ENCODE results near the gene VRK1.

Gene VRK1

DNA sequence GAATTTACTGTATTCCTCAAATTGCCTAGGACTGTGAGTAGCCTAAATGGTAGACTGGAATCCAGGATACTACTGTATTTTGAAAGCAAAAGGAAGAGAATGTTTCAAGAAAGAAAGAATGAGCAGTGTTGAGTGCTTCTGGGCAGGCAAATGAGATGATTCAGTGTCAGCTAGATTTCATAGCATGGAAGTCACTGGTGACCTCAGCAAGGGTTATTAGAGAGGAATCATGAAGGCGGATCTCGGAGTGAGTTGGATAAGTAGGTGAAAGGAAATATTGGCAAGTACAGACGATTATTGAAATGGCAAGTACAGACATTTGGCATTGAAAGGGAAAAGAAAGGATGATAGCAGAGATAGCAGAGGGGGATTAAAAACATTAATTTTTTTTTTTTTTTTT, 27.1 kb downstream of the VRK1 start:
- TF ChIP-seq CREB1 (IDR thresholded peaks at IDR 0.05; ENCODE audit: low read depth) (no peak), CEBPB (IDR thresholded peaks at IDR 0.05) (no peak), EGR1 (IDR thresholded peaks at IDR 0.05) (no peak), FOXM1 (IDR thresholded peaks at IDR 0.05; ENCODE audit: borderline replicate concordance, low read depth) (no peak), EP300 (IDR thresholded peaks at IDR 0.05; ENCODE audit: borderline replicate concordance) (no peak), RAD21 (IDR thresholded peaks at IDR 0.05; ENCODE audit: low read depth) (no peak), YY1 (IDR thresholded peaks at IDR 0.05; ENCODE audit: low read depth) (no peak), TEAD4 (IDR thresholded peaks at IDR 0.05) (no peak), TAF1 (IDR thresholded peaks at IDR 0.05; ENCODE audit: low read depth) (no peak), TCF12 (IDR thresholded peaks at IDR 0.05; ENCODE audit: low read depth) (no peak), ZBTB7A (IDR thresholded peaks at IDR 0.05; ENCODE audit: low read depth) (no peak), REST (IDR thresholded peaks at IDR 0.05; ENCODE audit: low read depth) (no peak)
- TF ChIP-seq, protein P1, sequence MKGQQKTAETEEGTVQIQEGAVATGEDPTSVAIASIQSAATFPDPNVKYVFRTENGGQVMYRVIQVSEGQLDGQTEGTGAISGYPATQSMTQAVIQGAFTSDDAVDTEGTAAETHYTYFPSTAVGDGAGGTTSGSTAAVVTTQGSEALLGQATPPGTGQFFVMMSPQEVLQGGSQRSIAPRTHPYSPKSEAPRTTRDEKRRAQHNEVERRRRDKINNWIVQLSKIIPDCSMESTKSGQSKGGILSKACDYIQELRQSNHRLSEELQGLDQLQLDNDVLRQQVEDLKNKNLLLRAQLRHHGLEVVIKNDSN (IDR thresholded peaks at IDR 0.05) = no peak
- TF ChIP-seq, protein P2, sequence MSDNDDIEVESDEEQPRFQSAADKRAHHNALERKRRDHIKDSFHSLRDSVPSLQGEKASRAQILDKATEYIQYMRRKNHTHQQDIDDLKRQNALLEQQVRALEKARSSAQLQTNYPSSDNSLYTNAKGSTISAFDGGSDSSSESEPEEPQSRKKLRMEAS (IDR thresholded peaks at IDR 0.05) = no peak

DNA sequence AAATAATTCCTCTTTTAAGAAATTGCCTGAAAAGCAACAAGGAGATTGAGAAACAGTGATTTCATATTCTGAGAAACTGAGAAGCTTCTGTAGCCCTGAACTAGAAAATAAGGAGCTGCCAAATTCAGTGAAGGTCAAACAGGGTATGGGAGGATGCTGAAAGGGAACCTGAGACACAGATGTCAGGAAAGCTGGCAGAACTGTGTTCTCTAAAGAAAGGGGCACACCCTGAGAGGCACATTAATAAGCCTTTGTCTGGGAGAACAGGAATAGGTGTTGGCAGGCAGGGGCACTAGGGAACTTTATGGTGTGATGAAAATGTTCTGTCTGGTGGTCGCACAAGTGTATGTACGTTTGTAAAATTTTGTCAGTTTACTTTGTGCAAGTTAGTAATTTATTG, 29.6 kb downstream of the VRK1 start:
- TF ChIP-seq CEBPB (IDR thresholded peaks at IDR 0.05) (no peak), TEAD4 (IDR thresholded peaks at IDR 0.05) (no peak), EGR1 (IDR thresholded peaks at IDR 0.05) (no peak), NFIC (IDR thresholded peaks at IDR 0.05) (no peak), FOXM1 (IDR thresholded peaks at IDR 0.05; ENCODE audit: borderline replicate concordance, low read depth) (no peak), TCF12 (IDR thresholded peaks at IDR 0.05; ENCODE audit: low read depth) (no peak), ZBTB7A (IDR thresholded peaks at IDR 0.05; ENCODE audit: low read depth) (no peak), REST (IDR thresholded peaks at IDR 0.05; ENCODE audit: low read depth) (no peak), CREB1 (IDR thresholded peaks at IDR 0.05; ENCODE audit: low read depth) (no peak)
- TF ChIP-seq, protein P2 (IDR thresholded peaks at IDR 0.05) = no peak

- TF ChIP-seq, protein P2 (IDR thresholded peaks at IDR 0.05) = no peak
- TF ChIP-seq ZBTB7A (IDR thresholded peaks at IDR 0.05; ENCODE audit: low read depth) = no peak
- TF ChIP-seq TAF1 (IDR thresholded peaks at IDR 0.05; ENCODE audit: low read depth) = no peak
- TF ChIP-seq REST (IDR thresholded peaks at IDR 0.05; ENCODE audit: low read depth) = no peak
- TF ChIP-seq NFIC (IDR thresholded peaks at IDR 0.05) = no peak
- TF ChIP-seq CREB1 (IDR thresholded peaks at IDR 0.05; ENCODE audit: low read depth) = no peak
- TF ChIP-seq TEAD4 (IDR thresholded peaks at IDR 0.05) = no peak
- no peak for TF ChIP-seq RAD21 (IDR thresholded peaks at IDR 0.05; ENCODE audit: low read depth)
- TF ChIP-seq EP300 (IDR thresholded peaks at IDR 0.05; ENCODE audit: borderline replicate concordance) = no peak
- TF ChIP-seq, protein P1 (IDR thresholded peaks at IDR 0.05) = no peak
- no peak for TF ChIP-seq YY1 (IDR thresholded peaks at IDR 0.05; ENCODE audit: low read depth)
- no peak for TF ChIP-seq FOXM1 (IDR thresholded peaks at IDR 0.05; ENCODE audit: borderline replicate concordance, low read depth)
- TF ChIP-seq TCF12 (IDR thresholded peaks at IDR 0.05; ENCODE audit: low read depth) = no peak
- TF ChIP-seq EGR1 (IDR thresholded peaks at IDR 0.05) = no peak
- TF ChIP-seq CEBPB (IDR thresholded peaks at IDR 0.05) = no peak
Measured at GRCh38 chr14:96827290-96827689, 30.1 kb downstream of the VRK1 start.

- TF ChIP-seq YY1 (IDR thresholded peaks at IDR 0.05; ENCODE audit: low read depth) (no peak), REST (IDR thresholded peaks at IDR 0.05; ENCODE audit: low read depth) (no peak), TEAD4 (IDR thresholded peaks at IDR 0.05) (no peak), FOXM1 (IDR thresholded peaks at IDR 0.05; ENCODE audit: borderline replicate concordance, low read depth) (no peak), TCF12 (IDR thresholded peaks at IDR 0.05; ENCODE audit: low read depth) (no peak), ZBTB7A (IDR thresholded peaks at IDR 0.05; ENCODE audit: low read depth) (no peak), TAF1 (IDR thresholded peaks at IDR 0.05; ENCODE audit: low read depth) (no peak)
- TF ChIP-seq, protein P2 (IDR thresholded peaks at IDR 0.05) = no peak
- TF ChIP-seq, protein P1 (IDR thresholded peaks at IDR 0.05) = no peak
Measured at GRCh38 chr14:96829791-96830190, 32.6 kb downstream of the VRK1 start.

Data from Ishikawa (cell line).